8988T (cell line): ENCODE data around the gene ARL2.
"Not testable (repeated sequence)": the region's sequence is repeated elsewhere in the genome, so short reads cannot be mapped to it uniquely, and the experiment has no call there.

Experiments
- DNase-seq: peaks from one replicate; pipeline ENCODE4 v3.0.0; 2011

ARL2 gene

GRCh38 chr11:65013888-65014725 is at the start of gene ARL2:
Gene ARL2, plus strand, starts transcription at chr11:65014160. Its CDS starts 48 bp downstream, at chr11:65014208.
- peak; percentile 95 for DNase-seq

- DNase-seq = no peak
Measured at GRCh38 chr11:64967375-64967774, 46.6 kb upstream of the ARL2 start.

- peak; percentile 56 for DNase-seq
Measured at GRCh38 chr11:64969209-64969608, 44.8 kb upstream of the ARL2 start.

GRCh38 chr11:64970731-64971151 is 43.2 kb upstream of the ARL2 start:
- DNase-seq = peak; percentile 50

GRCh38 chr11:64971421-64972233 is 42.3 kb upstream of the ARL2 start, which contains the start of gene MAJIN:
Gene MAJIN, minus strand, starts transcription at chr11:64972108. Its CDS starts 12,703 bp downstream, at chr11:64959405.
- no peak for DNase-seq

- no peak for DNase-seq
Measured at GRCh38 chr11:64974124-64974523, 39.8 kb upstream of the ARL2 start.

- DNase-seq = no peak
Measured at GRCh38 chr11:64976651-64977050, 37.3 kb upstream of the ARL2 start.

GRCh38 chr11:64983339-64983738 is 30.6 kb upstream of the ARL2 start:
- DNase-seq = not testable (repeated sequence)

GRCh38 chr11:64987998-64988854 is 25.7 kb upstream of the ARL2 start:
- DNase-seq = no peak

GRCh38 chr11:64989416-64989815 is 24.5 kb upstream of the ARL2 start:
- DNase-seq = peak; percentile 9

- DNase-seq = peak; percentile 3
Measured at GRCh38 chr11:64990222-64990923, 23.6 kb upstream of the ARL2 start.

GRCh38 chr11:64994318-64994717 is 19.6 kb upstream of the ARL2 start:
- peak; percentile 7 for DNase-seq

GRCh38 chr11:64996327-64996709 is 17.6 kb upstream of the ARL2 start:
- no peak for DNase-seq

GRCh38 chr11:64996710-64997380 is 17.1 kb upstream of the ARL2 start, which contains the start of gene BATF2:
Gene BATF2, minus strand, starts transcription at chr11:64996971. Its CDS starts 57 bp downstream, at chr11:64996914.
- peak; percentile 98 for DNase-seq

GRCh38 chr11:64998141-64998540 is 15.8 kb upstream of the ARL2 start:
- no peak for DNase-seq

- DNase-seq = no peak
Measured at GRCh38 chr11:64998690-64999431, 15.1 kb upstream of the ARL2 start.

GRCh38 chr11:64999478-64999877 is 14.5 kb upstream of the ARL2 start:
- DNase-seq = no peak

- DNase-seq = peak; percentile 9
Measured at GRCh38 chr11:65002706-65003105, 11.3 kb upstream of the ARL2 start.

- peak; percentile 23 for DNase-seq
Measured at GRCh38 chr11:65003282-65003681, 10.7 kb upstream of the ARL2 start.

GRCh38 chr11:65003968-65004367 is 10.0 kb upstream of the ARL2 start:
- DNase-seq = not testable (repeated sequence)

- no peak for DNase-seq
Measured at GRCh38 chr11:65008016-65008415, 5.9 kb upstream of the ARL2 start.
